Mesodermal cell (in vitro differentiated cells): ENCODE measurements around the gene RAMACL.

ENCODE experiments used
- H3K27ac ChIP-seq: 2 replicates; pipeline ENCODE4 v1.7.0; 2013; ENCODE audit warnings: mild to moderate bottlenecking, low read depth, low read length, moderate library complexity; ENCODE audit not compliant: severe bottlenecking
- H3K36me3 ChIP-seq: 2 replicates; pipeline ENCODE4 v1.7.1; 2013; ENCODE audit warnings: mild to moderate bottlenecking, low read length, moderate library complexity; ENCODE audit not compliant: control insufficient read depth, insufficient read depth
- H3K4me1 ChIP-seq: one replicate; pipeline ENCODE4 v1.7.1; 2013; ENCODE audit warnings: mild to moderate bottlenecking, low read length; ENCODE audit not compliant: insufficient read depth, control insufficient read depth, poor library complexity, severe bottlenecking
- H3K4me3 ChIP-seq: 2 replicates; pipeline ENCODE4 v1.7.0; 2013; ENCODE audit warnings: low read length, control low read depth, mild to moderate bottlenecking; ENCODE audit not compliant: insufficient read depth, poor library complexity, severe bottlenecking; ENCODE audit errors: extremely low read depth
- H3K9me3 ChIP-seq: 2 replicates; pipeline ENCODE4 v1.7.1; 2013; ENCODE audit warnings: mild to moderate bottlenecking, low read length, moderate library complexity; ENCODE audit not compliant: control insufficient read depth
- WGBS, 2 experiments: methylation state at CpG; one replicate each; pipeline ENCODE4 v1.1.5; 2013; ENCODE audit warnings: missing lambda C conversion rate in 2 of 2; ENCODE audit not compliant: insufficient coverage in 2 of 2; 5-methylcytosine and 5-hydroxymethylcytosine counted together

RAMACL gene

GRCh38 chr6:166604911-166605310 is 18.4 kb upstream of the RAMACL start:
- 89 to 94% methylated on average over 5 of the region's 6 CpGs for WGBS, 2 experiments
- H3K27ac ChIP-seq, result no peak overlapping the region
- no peaks in the 10 kb centered on the region for H3K36me3 ChIP-seq
- no peak overlapping the region for H3K4me3 ChIP-seq
- H3K4me1 ChIP-seq, result peaks cover 4% of the 10 kb centered on the region
- H3K9me3 ChIP-seq, result no peaks in the 10 kb centered on the region

GRCh38 chr6:166604328-166604727 is 17.9 kb upstream of the RAMACL start:
- WGBS, 2 experiments, result 90 to 95% methylated on average over 6 of the region's 9 CpGs
- H3K36me3 ChIP-seq, result no peaks in the 10 kb centered on the region
- no peak overlapping the region for H3K27ac ChIP-seq
- no peaks in the 10 kb centered on the region for H3K9me3 ChIP-seq
- peaks cover 8% of the 10 kb centered on the region for H3K4me1 ChIP-seq
- no peak overlapping the region for H3K4me3 ChIP-seq

GRCh38 chr6:166603043-166603690 is 16.7 kb upstream of the RAMACL start:
- 87 to 93% methylated on average over 11 to 14 of the region's 14 CpGs for WGBS, 2 experiments
- Histone ChIP-seq H3K4me1 (peaks cover 17% of the 10 kb centered on the region), H3K27ac (no peak overlapping the region), H3K36me3 (no peaks in the 10 kb centered on the region), H3K4me3 (no peak overlapping the region), H3K9me3 (no peaks in the 10 kb centered on the region)

GRCh38 chr6:166601956-166602355 is 15.5 kb upstream of the RAMACL start:
- no peak overlapping the region for H3K27ac ChIP-seq
- WGBS, 2 experiments, result 97 to 98% methylated on average over 4 to 9 of the region's 10 CpGs
- H3K4me3 ChIP-seq, result no peak overlapping the region
- no peaks in the 10 kb centered on the region for H3K36me3 ChIP-seq
- H3K4me1 ChIP-seq, result peaks cover 28% of the 10 kb centered on the region
- no peaks in the 10 kb centered on the region for H3K9me3 ChIP-seq

GRCh38 chr6:166600931-166601330 is 14.5 kb upstream of the RAMACL start:
- Histone ChIP-seq H3K27ac (no peak overlapping the region), H3K36me3 (no peaks in the 10 kb centered on the region), H3K4me1 (peaks cover 28% of the 10 kb centered on the region), H3K4me3 (no peak overlapping the region), H3K9me3 (no peaks in the 10 kb centered on the region)
- no CpG with 5 or more reads among the region's 2 CpGs for WGBS, 2 experiments

GRCh38 chr6:166599205-166599604 is 12.7 kb upstream of the RAMACL start:
- no peaks in the 10 kb centered on the region for H3K9me3 ChIP-seq
- H3K4me1 ChIP-seq, result peaks cover 28% of the 10 kb centered on the region
- WGBS, 2 experiments, result 88 to 96% methylated on average over 2 of the region's 5 CpGs
- peak overlapping the region; percentile 91 for H3K27ac ChIP-seq
- no peak overlapping the region for H3K4me3 ChIP-seq
- no peaks in the 10 kb centered on the region for H3K36me3 ChIP-seq

- no peaks in the 10 kb centered on the region for H3K9me3 ChIP-seq
- WGBS, 2 experiments, result 75 to 76% methylated on average over 6 to 7 of the region's 11 CpGs
- no peak overlapping the region for H3K4me3 ChIP-seq
- H3K4me1 ChIP-seq, result peaks cover 28% of the 10 kb centered on the region
- H3K36me3 ChIP-seq, result no peaks in the 10 kb centered on the region
- H3K27ac ChIP-seq, result peak overlapping the region; percentile 91
These were observed 12.1 kb upstream of the RAMACL start for GRCh38 chr6:166598441-166599138.

- peak overlapping the region; percentile 91 for H3K27ac ChIP-seq
- H3K9me3 ChIP-seq, result no peaks in the 10 kb centered on the region
- H3K4me3 ChIP-seq, result no peak overlapping the region
- WGBS, 2 experiments, result 72 to 98% methylated on average over 5 to 6 of the region's 10 CpGs
- H3K36me3 ChIP-seq, result no peaks in the 10 kb centered on the region
- peaks cover 28% of the 10 kb centered on the region for H3K4me1 ChIP-seq
These were observed 11.4 kb upstream of the RAMACL start for GRCh38 chr6:166597711-166598440.

- peaks cover 36% of the 10 kb centered on the region for H3K4me1 ChIP-seq
- 88 to 93% methylated on average over 14 to 15 of the region's 15 CpGs for WGBS, 2 experiments
- H3K36me3 ChIP-seq, result no peaks in the 10 kb centered on the region
- no peaks in the 10 kb centered on the region for H3K9me3 ChIP-seq
- H3K4me3 ChIP-seq, result no peak overlapping the region
- no peak overlapping the region for H3K27ac ChIP-seq
These were observed 10.5 kb upstream of the RAMACL start for GRCh38 chr6:166596776-166597507.

GRCh38 chr6:166595949-166596348 is 9.5 kb upstream of the RAMACL start:
- no peaks in the 10 kb centered on the region for H3K36me3 ChIP-seq
- no peak overlapping the region for H3K4me3 ChIP-seq
- 93 to 100% methylated on average over 6 of the region's 6 CpGs for WGBS, 2 experiments
- no peaks in the 10 kb centered on the region for H3K9me3 ChIP-seq
- H3K27ac ChIP-seq, result no peak overlapping the region
- H3K4me1 ChIP-seq, result peaks cover 36% of the 10 kb centered on the region
